Astrocyte of the spinal cord (primary cell): ENCODE measurements around the gene GDPGP1.
A peak's percentile ranks its signal among the peaks of the same experiment; 100 is the strongest.
"Not testable (repeated sequence)": the region's sequence is repeated elsewhere in the genome, so short reads cannot be mapped to it uniquely, and the experiment has no call there.

Source experiments
- DNase-seq: peaks from one replicate; pipeline ENCODE4 v3.0.0; 2011; ENCODE audit warnings: low read depth, low spot score
- H3K4me3 ChIP-seq: 2 replicates; pipeline ENCODE4 v1.5.1; 2011; ENCODE audit warnings: low read depth, mild to moderate bottlenecking, low read length, moderate library complexity
- CTCF ChIP-seq: IDR thresholded peaks from 2 replicates; pipeline ENCODE4 v1.5.1; 2012; ENCODE audit warnings: low read depth, mild to moderate bottlenecking, low read length, inconsistent platforms
- in situ Hi-C: cut with HindIII; loops from 2 replicates; pipeline ENCODE4 v1.10.0; 2017; ENCODE audit warnings: low sequenced_read_pairs

Gene GDPGP1

GRCh38 chr15:90243943-90244639 is 10.1 kb downstream of the GDPGP1 start:
- in situ Hi-C loops, result no loop called here
- no peak for DNase-seq
- TF ChIP-seq CTCF, result no peak
- H3K4me3 ChIP-seq, result no peak overlapping the region

GRCh38 chr15:90248789-90249202 is 14.8 kb downstream of the GDPGP1 start:
- in situ Hi-C loops, result no loop called here
- no peak for DNase-seq
- no peak for TF ChIP-seq CTCF
- H3K4me3 ChIP-seq, result peak overlapping the region; percentile 60

- peak; percentile 83 for DNase-seq
- in situ Hi-C loops, result no loop called here
- TF ChIP-seq CTCF, result no peak
- H3K4me3 ChIP-seq, result peak within 1 kb of the TSS; percentile 60
Observed at GRCh38 chr15:90249203-90249863, 15.3 kb downstream of the GDPGP1 start, which contains the start of gene TTLL13. TSS of gene TTLL13 (plus strand) at chr15:90249556. CDS start at chr15:90250631, 1,075 bp downstream.

GRCh38 chr15:90257776-90258175 is 23.8 kb downstream of the GDPGP1 start:
- H3K4me3 ChIP-seq, result no peak overlapping the region
- in situ Hi-C loops, result no loop called here
- no peak for TF ChIP-seq CTCF
- no peak for DNase-seq

GRCh38 chr15:90259524-90259923 is 25.5 kb downstream of the GDPGP1 start:
- in situ Hi-C loops, result no loop called here
- no peak overlapping the region for H3K4me3 ChIP-seq
- peak; percentile 16 for DNase-seq
- no peak for TF ChIP-seq CTCF

- H3K4me3 ChIP-seq, DNase-seq, in situ Hi-C loops: not testable (repeated sequence)
Observed at GRCh38 chr15:90260731-90261130, 26.7 kb downstream of the GDPGP1 start.

GRCh38 chr15:90261811-90262210 is 27.8 kb downstream of the GDPGP1 start:
- in situ Hi-C loops, result no loop called here
- peak; percentile 30 for DNase-seq
- H3K4me3 ChIP-seq, result no peak overlapping the region

More at GRCh38 chr15:90261811-90262210, 27.8 kb downstream of the GDPGP1 start:
- no peak for TF ChIP-seq CTCF
